ENCODE measurements around the gene SYNE1. TPM values are rescaled to one million over a fixed set of nuclear protein-coding genes. Genes with fewer than 3 reads are reported as not detected.

Gene SYNE1
- total and polyA plus RNA-seq, 2 of the 8 experiments (the other 6 are each of a cell fraction or from before 2014, with no cell fraction given): 2.8 to 5.5 TPM

DNA sequence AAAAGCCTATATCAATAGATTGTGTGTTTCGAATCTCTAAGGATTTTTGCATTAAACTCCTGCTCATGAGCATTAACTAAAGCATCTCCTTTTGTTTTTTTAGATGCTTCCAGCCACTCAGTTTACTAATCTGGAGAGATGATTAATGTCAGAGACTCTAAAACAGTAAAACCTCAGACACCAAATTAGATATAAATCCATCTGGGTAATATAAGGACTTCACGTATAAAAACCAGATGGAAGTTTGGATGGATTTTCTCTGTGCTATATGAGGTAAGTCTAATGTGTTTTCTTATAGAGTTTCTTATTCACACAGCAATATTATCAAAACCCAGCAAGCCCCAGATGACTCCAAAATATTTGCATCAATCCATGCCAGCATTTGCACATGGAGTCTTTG is 137.2 kb downstream of the SYNE1 start (continued):
- TF ChIP-seq CHD7 (IDR thresholded peaks at IDR 0.05; ENCODE audit: insufficient replicate concordance, low read length) (no peak), EZH2 (IDR thresholded peaks at IDR 0.05; ENCODE audit: low read depth, low read length, severe bottlenecking) (no peak), CBX5 (IDR thresholded peaks at IDR 0.05; ENCODE audit: low read depth, low read length) (no peak), SP1 (IDR thresholded peaks at IDR 0.05; ENCODE audit: low read depth, low read length) (no peak), SP2 (IDR thresholded peaks at IDR 0.05; ENCODE audit: low read length) (no peak), BCL11A (IDR thresholded peaks at IDR 0.05; ENCODE audit: low read depth in 2 of 2, low read length in 2 of 2) (no peak), CTBP2 (IDR thresholded peaks at IDR 0.05; ENCODE audit: borderline replicate concordance, insufficient read depth, insufficient read length, low read length) (no peak), EP300 (IDR thresholded peaks at IDR 0.05; ENCODE audit: borderline replicate concordance in 1 of 2, low read depth in 2 of 2, low read length in 2 of 2) (no peak), EGR1 (IDR thresholded peaks at IDR 0.05; ENCODE audit: borderline replicate concordance, low read depth, low read length) (no peak), JUN (IDR thresholded peaks at IDR 0.05; ENCODE audit: low read depth, low read length) (no peak), JUND (IDR thresholded peaks at IDR 0.05; ENCODE audit: low read length) (no peak), RBBP5 (IDR thresholded peaks at IDR 0.05; ENCODE audit: borderline replicate concordance, low read depth, low read length) (no peak)

Measured in H1 (cell line).